Brain microvascular endothelial cell (primary cell): ENCODE measurements around the gene STPG2.

Experiments used
- DNase-seq: peaks from one replicate; pipeline ENCODE4 v3.0.0-alpha.2; 2020
- H3K27ac ChIP-seq: fragments of 250-450 bp; sonication (Bioruptor Pico); 2 replicates; pipeline ENCODE4 v1.5.1; 2020; ENCODE audit warnings: mild to moderate bottlenecking, moderate library complexity
- H3K27me3 ChIP-seq: fragments of 250-450 bp; sonication (Bioruptor Pico); replicated peaks from 2 replicates; pipeline ENCODE4 v1.5.1; 2020; ENCODE audit warnings: mild to moderate bottlenecking
- H3K36me3 ChIP-seq: fragments of 250-450 bp; sonication (Bioruptor Pico); replicated peaks from 2 replicates; pipeline ENCODE4 v1.5.1; 2020; ENCODE audit warnings: mild to moderate bottlenecking
- H3K4me3 ChIP-seq: 2 replicates; pipeline ENCODE4 v1.5.1; 2011; ENCODE audit warnings: low read depth, mild to moderate bottlenecking, control low read depth, low read length, moderate library complexity
- CTCF ChIP-seq: IDR thresholded peaks from 2 replicates; pipeline ENCODE4 v1.5.1; 2011; ENCODE audit warnings: low read depth, mild to moderate bottlenecking, moderate library complexity, low read length, control low read depth, inconsistent platforms; ENCODE audit errors: missing control alignments
- in situ Hi-C: cut with HindIII; loops from 2 replicates; pipeline ENCODE4 v1.10.0; 2017; ENCODE audit warnings: low sequenced_read_pairs, low pct_ligation_motif_present

The STPG2 gene

GRCh38 chr4:98046665-98047064 is 96.6 kb downstream of the STPG2 start:
- in situ Hi-C loops, result no loop called here

GRCh38 chr4:98030059-98030458 is 113.2 kb downstream of the STPG2 start:
- Histone ChIP-seq H3K36me3 (no peaks in the 10 kb centered on the region), H3K27ac (no peak overlapping the region), H3K27me3 (no peaks in the 10 kb centered on the region), H3K4me3 (no peak overlapping the region)
- no peak for DNase-seq
- no peak for TF ChIP-seq CTCF
- in situ Hi-C loops, result no loop called here

More at GRCh38 chr4:98046665-98047064, 96.6 kb downstream of the STPG2 start:
- DNase-seq, result no peak
- no peak for TF ChIP-seq CTCF
- Histone ChIP-seq H3K36me3 (no peaks in the 10 kb centered on the region), H3K27me3 (no peaks in the 10 kb centered on the region), H3K27ac (no peak overlapping the region), H3K4me3 (no peak overlapping the region)

- peak; percentile 40 for TF ChIP-seq CTCF
- in situ Hi-C loops, result no loop called here
These were observed 115.4 kb downstream of the STPG2 start for GRCh38 chr4:98027827-98028226.

GRCh38 chr4:98026362-98026761 is 116.9 kb downstream of the STPG2 start:
- Histone ChIP-seq H3K4me3 (no peak overlapping the region), H3K27ac (no peak overlapping the region), H3K27me3 (no peaks in the 10 kb centered on the region), H3K36me3 (no peaks in the 10 kb centered on the region)
- no peak for DNase-seq
- in situ Hi-C loops, result no loop called here
- TF ChIP-seq CTCF, result no peak

More at GRCh38 chr4:98027827-98028226, 115.4 kb downstream of the STPG2 start:
- Histone ChIP-seq H3K4me3 (no peak overlapping the region), H3K27me3 (no peaks in the 10 kb centered on the region), H3K27ac (no peak overlapping the region), H3K36me3 (no peaks in the 10 kb centered on the region)
- DNase-seq, result peak; percentile 28

GRCh38 chr4:98006814-98007412 is 136.4 kb downstream of the STPG2 start:
- DNase-seq, result no peak
- in situ Hi-C loops, result no loop called here
- no peaks in the 10 kb centered on the region for H3K36me3 ChIP-seq
- no peaks in the 10 kb centered on the region for H3K27me3 ChIP-seq
- H3K27ac ChIP-seq, result no peak overlapping the region
- no peak for TF ChIP-seq CTCF
- H3K4me3 ChIP-seq, result no peak overlapping the region

- no peak for DNase-seq
- TF ChIP-seq CTCF, result no peak
- Histone ChIP-seq H3K36me3 (no peaks in the 10 kb centered on the region), H3K27ac (no peak overlapping the region), H3K27me3 (no peaks in the 10 kb centered on the region), H3K4me3 (no peak overlapping the region)
- in situ Hi-C loops, result no loop called here
These were observed 137.2 kb downstream of the STPG2 start for GRCh38 chr4:98006060-98006459.
